GM19452 (cell line): ENCODE data around the gene ABCD3.

Experiments
- ATAC-seq: cut with Tn5 transposase; IDR thresholded peaks from one replicate; pipeline ENCODE4 v1.9.1; 2021; ENCODE audit not compliant: unreplicated experiment

ABCD3 gene

DNA sequence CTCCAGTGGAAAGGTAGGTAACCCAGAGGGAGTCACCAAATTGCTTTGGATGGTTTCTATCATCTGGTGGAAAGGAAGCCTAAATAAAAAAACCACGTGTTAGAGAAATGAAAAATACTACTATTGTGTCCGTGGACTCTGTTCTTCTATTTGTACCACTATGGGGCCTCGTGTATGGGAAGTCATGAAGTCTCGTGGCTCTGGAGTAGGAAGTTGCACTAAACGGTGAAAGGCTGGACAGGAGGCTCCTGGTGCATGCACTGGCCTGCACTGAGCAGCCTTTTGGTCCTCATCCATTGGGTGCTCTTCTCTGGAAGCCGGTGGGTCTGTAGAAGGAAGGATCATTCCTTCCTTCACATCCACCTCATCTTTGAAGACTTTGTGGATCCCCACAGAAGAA lies 106.3 kb downstream of the ABCD3 start:
- no peak for ATAC-seq

DNA sequence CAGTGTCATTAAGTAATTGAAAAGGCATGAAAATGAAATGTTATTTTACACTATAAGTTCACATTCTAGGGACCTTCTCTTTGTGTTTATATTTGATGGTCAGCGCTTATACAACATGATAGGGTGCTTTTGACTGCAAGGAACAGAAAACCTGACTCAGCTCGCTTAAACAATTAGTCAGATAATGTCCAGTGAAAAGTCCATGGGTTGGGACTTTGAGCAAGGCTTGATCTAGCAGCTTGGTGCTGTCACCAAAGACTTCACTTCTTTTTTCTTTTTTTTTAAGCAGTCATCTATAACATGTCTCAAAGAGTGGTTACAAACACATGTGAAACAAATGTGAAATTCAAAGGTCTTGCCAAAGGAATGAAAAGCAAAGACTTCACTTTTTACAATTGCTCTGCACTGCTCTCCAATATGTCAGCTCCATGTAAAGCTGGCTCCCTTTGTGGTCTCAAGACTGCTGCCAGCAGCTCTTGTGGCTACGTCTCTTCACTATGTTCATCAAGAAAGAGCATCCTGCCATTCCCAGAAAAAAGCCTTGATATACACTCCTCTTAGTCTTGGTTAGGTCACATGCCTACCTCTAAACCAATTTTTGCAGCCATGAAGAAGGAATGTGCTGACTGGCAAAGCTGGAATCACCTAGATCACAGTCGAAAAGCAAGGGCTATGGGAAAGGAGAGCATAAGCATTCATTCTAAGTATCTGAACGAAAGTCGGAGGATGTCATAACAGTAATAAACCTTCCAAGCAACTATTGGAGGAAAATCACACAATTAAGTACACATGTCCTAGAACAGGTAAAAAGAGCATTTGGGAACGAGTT lies 108.2 kb downstream of the ABCD3 start:
- ATAC-seq, result no peak

DNA sequence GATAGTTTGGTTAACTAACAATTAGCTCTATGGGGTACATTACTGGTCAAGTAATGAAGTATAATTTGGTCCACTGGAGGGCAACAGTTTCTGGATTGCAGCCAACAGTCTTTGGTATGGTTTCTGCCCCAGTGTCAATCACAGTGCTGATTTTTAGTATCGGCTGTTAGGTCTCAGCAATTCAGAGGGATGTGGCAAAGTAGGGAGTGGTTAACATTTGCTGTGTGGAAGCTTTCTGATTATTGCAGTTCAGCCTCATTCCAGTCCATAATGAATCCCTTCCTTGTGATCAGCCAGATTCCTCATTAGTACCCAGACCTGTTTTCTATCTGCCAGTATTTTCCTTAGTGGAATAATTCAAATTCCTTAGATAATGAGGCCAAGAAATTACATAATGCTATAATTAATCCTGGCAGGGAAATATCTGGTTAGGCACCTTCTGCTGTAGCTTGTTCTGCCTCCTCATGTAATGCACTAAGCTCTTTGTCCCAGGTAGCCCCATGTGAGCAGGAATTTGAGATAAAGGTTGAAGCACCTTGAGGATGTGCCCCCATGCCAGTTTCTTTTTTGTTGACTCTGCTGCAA lies 109.3 kb downstream of the ABCD3 start:
- no peak for ATAC-seq

DNA sequence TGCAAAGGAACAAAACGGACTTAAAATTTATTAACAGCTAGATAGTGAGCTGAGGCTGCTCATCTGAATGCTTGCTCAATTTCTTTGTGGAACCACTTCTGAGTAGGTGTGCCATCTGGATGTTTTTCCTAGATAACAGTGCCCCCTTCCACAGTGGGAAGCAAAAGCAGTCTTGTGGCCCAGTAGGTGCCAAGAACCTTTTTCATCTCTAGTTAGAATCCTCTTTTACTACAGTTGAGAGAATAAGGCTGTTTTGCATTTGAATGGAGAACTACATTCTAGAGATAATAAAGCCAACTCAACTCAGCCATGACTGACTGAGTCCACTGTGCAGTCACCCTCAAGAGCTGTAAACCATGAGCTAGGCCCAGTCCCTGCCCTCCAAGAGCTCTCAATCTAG lies 110.1 kb downstream of the ABCD3 start:
- no peak for ATAC-seq

DNA sequence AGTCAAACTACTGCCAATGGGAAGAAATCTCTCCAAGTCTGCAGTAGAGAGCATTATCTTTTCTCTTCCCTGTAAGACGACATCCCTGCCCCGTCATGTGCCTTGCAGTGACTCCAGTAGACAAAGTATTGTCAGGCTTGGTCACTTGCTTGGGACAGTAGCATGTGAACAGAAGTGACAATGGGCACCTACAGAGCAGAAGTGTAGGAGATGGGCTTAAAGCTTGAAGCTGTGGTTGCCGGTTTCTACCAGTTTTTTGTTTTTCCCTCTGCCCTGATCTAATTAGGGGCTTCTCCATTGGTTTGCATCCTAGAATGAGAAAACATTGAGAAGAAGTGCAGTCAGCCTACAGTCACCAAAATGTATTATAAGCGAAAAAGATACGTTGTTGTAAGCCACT lies 110.6 kb downstream of the ABCD3 start:
- no peak for ATAC-seq

DNA sequence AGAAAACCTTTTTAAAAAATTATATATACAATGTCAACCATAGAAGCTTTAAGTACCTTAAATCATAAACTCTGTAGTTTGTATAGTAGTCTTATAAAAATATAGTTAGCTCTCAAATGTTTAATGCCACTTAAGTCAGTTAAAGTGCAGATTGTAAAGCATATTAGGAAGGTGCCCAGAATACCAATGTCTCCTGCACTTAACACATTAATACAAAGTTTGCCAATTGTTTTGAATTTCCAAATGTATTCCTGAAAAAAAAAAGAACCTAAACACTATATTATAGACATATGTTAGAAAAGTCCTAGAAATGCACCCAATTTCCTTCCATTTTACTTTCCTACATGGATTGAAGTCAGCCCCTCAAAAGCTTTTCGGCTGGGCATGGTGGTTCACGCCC lies 111.2 kb downstream of the ABCD3 start:
- no peak for ATAC-seq

DNA sequence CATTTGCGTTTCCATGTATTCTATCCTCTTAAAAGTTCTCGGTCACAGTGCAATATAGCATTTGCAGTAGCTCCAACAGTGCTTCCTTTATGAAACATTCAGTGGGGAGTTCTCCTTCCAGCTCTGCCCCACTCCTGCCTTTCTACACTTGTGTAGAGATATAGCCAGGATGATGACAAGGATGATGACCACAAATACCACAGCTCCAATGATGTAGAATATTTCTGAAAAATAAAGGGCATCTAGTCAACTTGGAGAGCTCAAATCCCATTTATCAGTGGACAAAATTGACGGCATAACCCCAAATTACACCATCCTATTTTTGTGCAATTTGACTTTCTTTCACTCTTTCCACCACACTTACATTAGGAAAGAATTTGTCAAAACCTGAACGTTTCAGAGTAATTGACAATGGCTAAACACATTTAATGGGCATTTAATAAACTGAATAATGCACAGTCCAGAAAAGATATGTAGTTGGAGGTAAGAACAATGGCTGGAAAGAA lies 112.2 kb downstream of the ABCD3 start:
- ATAC-seq, result no peak

DNA sequence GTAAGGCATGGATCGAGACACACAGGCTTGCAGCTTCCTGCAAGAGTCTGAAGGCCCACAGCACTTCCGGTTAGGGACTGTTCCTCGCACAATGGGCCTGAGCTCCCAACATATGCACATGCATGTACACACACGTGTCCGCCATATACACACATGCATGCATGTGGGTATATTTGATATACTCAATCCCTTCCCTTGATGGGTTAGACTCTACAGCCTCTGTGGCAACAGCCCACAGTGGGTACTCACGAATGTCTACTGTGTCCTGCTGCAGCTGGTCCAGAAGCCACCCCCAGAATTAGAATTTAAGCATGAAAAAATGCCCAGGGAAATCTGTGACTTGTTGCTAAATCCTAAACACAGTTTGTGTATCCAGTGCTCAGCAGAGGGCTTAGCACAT lies 113.5 kb downstream of the ABCD3 start:
- ATAC-seq, result no peak

DNA sequence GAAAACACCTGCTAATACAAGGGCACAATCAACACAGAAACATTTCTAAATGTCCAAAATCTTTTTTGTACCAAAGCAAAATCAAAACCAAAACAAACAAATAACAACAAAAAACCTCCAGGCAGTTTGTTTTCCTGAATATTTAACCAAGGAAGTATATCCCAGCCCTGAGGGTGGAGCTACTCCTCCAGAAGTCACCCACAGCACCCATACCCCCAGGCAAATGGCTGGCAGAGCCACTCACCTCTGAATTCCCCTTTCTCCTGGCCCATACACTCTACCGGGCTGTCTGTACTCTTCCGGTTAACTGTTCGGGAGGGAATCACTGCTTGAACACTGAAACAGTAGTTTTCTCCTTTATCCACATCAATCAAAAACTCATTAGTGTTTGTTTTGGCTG lies 113.9 kb downstream of the ABCD3 start:
- ATAC-seq, result no peak

DNA sequence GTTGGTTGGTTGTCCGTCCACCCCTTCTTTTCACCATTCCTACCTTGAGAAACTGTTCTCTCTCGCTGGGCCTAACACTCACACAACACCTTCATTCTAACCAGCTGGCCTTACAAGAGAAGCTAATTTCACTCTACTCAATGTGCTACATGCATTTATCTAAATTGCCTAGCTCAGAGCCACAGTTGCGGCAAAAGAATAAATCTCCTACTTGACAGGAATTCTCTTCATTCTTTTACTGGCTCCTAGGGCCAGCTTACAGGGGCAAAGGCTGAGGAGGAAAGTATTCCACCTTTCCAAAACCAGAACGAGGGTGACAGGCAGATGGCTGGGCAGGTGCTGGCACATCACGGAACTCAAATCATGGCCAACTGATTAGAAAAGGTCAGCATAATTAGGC lies 116.9 kb downstream of the ABCD3 start:
- no peak for ATAC-seq

DNA sequence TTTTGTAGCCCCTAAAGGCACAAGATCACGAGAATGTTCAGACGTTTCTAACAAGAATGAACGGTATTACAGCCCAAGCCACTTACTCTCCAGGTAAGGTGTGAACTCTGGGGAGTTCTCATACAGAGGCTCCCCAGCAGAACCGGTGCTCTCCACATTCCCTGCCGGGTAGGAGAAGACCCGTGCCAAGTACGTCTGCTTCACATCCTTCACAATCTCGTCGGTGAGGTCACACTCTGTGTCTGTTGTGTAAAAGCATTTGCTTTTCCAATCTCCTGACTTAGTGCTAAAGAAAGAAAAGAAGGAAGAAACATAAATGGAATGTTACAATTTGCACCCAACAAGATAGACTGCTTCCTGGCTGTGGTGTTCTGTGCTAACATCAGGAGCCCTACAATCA lies 117.7 kb downstream of the ABCD3 start:
- ATAC-seq, result no peak

DNA sequence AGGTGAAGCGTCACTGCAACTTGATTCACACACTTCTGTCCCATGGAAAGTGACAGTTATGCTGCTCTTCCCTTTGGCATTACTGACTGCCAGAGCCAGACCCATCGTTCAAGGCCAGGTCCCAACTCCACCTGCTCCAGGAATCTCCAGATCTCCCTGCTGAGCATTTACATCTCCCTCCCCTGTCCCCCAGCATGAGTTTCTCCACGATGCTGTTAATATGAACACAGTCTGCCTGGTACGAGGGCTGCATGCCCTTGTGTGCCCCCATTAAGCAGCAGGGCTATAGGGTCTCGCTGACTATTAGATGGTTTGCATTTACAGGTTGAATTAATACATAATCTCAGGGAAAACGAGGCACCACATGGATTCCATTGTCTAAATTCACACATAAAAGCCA lies 119.1 kb downstream of the ABCD3 start:
- ATAC-seq, result no peak

DNA sequence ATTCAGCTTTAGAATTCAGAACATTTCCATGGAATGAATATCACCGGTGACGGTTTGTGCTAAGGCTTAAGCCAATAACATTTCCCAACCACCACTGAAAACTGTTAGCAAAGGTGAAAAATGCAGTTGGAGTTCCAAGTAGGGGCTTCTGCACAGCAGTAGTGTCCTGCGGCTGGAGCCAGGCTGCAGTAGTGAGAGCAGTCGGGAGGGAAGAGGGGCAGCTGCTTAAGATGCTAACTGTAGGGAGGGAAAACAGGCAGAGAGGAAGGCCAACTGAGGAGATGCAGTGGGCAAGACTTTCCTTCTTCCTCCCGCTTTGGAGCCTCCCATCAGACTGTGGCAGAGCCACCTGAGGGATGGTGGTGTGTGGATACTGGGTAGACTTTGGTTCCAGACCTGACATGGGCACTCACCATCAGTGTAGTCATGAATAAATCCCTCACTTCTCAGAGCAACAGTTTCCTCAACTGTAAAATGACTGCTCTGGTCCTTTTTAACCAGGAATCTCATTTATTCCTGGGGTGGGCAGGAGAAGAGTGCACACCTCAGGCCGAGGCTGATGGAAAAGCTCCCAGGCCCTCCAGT lies 120.1 kb downstream of the ABCD3 start:
- no peak for ATAC-seq

DNA sequence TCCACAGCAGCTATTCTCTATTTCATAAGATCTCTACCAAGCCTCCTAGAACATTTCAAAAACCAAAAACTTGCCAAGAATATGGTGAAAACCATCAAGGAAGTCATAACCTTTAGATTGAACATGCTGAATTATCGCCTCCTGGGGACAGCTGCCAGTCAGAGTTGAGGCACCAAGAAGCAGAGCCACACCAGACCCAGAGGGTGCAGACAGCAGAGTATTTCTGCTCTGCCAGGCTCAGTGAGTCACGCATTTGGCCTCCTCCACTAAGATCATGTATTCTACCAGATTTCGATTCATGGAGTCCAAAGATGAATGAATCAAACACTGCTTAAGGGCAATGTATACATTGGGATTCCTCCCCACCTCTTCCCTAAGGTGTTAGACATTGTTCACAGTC lies 121.3 kb downstream of the ABCD3 start:
- ATAC-seq, result no peak

DNA sequence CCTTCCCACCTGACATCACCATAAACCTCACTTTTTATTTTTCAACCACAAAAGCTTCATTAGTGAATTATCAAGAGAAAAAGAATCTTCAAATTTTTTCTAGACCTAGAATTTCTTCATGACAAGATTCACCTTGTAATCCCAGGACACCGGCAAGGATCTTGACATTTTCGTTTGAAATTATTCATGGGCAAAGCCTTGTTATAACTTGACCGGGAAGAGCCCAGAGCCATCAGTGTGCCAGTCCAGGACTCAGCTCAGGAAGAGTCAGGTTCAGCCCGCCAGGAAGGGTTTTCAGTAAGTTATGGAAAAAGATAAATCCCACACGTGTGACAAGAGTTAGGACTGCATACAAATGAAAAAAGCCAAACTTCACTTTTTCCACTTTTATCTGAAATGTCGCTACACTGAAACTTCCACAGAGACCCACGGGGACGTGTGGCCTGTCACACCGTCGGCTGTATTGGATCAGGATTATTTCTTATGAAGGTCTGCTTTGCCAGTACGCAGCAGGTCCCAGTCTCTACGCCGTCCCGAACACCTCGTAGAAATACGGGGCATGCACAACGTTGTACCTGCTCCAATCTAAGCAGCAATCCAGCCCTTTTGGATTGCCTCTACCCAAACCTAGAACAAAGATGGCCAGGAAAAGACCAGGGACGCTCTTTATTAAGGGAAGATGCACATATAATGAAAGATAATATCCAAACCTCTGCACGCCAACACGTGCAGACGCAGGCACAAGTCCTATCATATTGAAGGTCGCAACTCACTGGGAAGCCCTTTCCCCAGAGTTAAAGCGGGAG lies 122.5 kb downstream of the ABCD3 start:
- ATAC-seq, result no peak

DNA sequence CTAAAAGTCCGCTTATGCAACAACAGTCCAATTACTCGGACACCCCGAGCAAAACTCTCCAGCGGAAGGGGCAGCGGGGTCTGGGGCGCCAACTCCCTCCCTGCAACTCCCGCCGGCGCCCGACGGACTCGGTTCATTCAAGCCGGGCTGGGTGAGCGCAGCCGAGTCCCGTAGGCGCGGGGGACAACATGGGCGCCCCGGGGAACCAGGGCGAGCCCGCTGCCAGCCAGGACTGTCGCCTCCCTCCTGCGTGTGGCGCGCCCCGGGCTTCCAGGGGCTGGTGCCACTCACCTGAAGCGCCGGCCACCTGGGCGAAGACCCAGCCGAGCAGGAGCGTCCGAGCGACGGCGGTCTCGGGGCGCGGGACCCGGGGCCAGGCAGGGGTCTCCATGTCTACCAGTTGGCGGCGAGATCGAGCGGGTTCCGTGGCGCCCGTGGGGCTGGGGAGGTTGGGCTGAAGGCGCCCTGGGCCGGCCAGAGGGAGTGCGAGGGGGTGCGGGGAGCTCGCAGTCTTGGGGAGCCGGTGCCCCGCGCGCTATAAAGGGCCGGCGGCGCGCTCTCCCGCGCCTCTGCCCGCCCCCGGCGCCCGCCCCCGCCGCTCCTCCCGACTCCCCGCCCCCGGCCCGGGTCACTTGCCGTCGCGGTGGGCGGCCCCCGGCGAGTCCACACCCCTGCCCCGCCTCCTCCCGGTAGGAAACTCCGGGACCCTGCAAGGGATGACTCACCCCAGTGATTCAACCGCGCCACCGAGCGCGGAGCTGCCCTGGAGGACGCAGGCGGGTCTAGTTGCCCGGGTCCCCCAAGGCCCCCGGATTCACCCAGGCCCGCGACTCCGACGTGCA lies 123.3 kb downstream of the ABCD3 start, which contains the start of gene F3:
F3 (minus strand) TSS at position 514 of the 842 bp plus-strand sequence; CDS start at position 391, 123 bp downstream.
- ATAC-seq, result peak; percentile 73

DNA sequence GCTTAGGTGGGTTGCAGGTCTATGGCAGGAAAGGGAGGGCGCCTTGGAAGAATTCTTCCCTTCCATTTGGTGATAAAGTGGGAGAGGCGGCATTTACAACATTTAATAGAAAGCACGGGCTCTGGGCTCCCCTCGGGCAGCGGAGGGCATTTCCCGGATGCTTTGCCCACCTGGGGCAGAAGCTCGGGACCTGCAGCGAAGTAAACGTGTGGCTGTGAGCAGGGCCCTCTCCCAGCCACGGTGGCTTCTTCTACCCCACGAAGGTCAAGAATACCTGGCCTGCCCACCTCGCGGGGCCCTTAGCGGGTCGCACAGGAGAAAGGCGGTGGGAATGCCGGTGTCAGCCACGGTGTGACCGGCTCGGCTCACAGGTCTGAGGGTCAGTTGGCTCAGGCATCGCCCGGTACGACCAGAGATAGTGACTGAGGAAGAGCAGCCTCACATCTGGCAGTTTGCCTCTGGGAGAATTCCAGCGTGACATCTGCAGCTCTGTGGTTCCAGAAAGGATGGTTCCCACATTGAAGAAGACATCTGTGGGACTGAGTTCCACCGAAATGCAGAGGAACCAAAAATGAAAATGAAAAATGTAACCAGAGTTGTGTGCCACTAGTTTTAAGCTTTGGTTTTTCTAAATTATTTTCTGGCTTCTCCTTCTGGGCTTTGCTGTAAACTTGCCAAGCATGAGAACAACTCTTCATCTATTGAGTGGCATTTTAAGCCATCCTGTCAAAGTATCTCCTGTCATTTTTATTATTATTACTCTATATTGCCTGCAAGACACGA lies 124.1 kb downstream of the ABCD3 start:
- peak; percentile 21 for ATAC-seq

DNA sequence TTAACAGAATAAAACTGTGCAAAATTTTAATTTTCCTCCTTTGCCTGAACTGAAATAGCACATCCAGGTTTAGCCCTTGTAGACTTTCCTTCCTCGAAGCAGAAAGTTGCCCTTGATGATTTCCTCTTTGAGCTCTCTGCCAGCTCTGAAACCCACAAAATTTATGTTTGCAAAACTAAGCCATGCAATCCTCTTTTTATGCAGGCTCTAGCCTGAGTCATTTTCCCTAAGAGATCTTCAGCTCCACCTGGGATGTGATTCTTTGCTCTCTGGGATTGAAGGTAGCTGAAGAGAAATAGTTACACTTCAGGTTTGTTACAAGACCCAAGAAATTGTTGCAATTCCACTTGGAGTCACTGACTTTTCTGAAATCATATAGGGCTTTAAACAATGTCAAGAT lies 124.8 kb downstream of the ABCD3 start:
- ATAC-seq, result no peak

DNA sequence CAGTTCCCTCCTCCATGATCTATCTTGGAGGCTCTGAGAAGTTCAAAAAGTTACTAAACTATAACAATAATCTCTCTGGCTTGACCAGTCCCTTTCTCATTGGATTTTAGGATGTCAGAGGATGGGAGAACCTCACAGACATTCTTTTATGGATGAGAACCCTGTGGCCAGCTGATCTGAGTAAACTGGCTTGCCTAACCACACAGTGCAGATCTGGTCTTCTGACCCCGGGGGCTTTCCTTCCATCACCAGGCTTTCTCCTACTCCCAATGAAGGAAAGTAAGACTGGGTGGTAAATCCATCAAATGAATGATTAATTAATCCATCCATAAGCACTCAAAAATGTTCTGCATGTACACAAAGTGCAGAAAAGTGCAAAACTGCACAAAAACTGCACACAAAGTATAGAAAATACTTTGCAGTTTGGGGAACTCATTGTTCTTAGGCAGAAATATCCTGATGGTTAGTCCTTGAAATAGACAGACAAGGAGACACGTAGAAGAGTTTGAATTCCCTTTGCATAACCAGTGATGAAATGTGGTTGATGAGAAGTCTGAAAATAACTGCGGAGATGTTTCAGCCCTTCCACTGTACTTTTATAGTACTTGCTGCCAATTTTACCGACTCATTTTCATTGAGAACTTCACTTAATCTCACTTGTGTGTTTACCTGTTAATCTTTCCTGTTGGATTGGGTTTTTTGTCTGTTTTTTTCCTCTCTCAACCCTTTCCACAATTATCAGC lies 125.9 kb downstream of the ABCD3 start:
- ATAC-seq, result no peak
